ENCODE data around the gene KIFC3.
"Not testable (repeated sequence)": the region's sequence is repeated elsewhere in the genome, so short reads cannot be mapped to it uniquely, and the experiment has no call there.

Gene KIFC3

GRCh38 chr16:57802341-57803133 lies at the start of gene KIFC3:
Gene KIFC3 (minus strand): TSS chr16:57802491. CDS start chr16:57798243, 4,248 bp downstream.
- no peak for DNase-seq (ENCODE audit: low read depth)

GRCh38 chr16:57848181-57848580 lies 45.9 kb upstream of the KIFC3 start:
- DNase-seq (ENCODE audit: low read depth) = no peak

- not testable (repeated sequence) for DNase-seq (ENCODE audit: low read depth)
Measured at GRCh38 chr16:57846931-57847330, 44.6 kb upstream of the KIFC3 start.

- no peak for DNase-seq (ENCODE audit: low read depth)
Measured at GRCh38 chr16:57846078-57846697, 43.9 kb upstream of the KIFC3 start.

GRCh38 chr16:57845115-57845514 lies 42.8 kb upstream of the KIFC3 start:
- DNase-seq (ENCODE audit: low read depth) = no peak

- DNase-seq (ENCODE audit: low read depth) = no peak
Measured at GRCh38 chr16:57844416-57845030, 42.2 kb upstream of the KIFC3 start.

GRCh38 chr16:57843400-57843799 lies 41.1 kb upstream of the KIFC3 start:
- no peak for DNase-seq (ENCODE audit: low read depth)

GRCh38 chr16:57842601-57843000 lies 40.3 kb upstream of the KIFC3 start:
- DNase-seq (ENCODE audit: low read depth) = no peak

- DNase-seq (ENCODE audit: low read depth) = no peak
Measured at GRCh38 chr16:57840833-57841232, 38.5 kb upstream of the KIFC3 start.

GRCh38 chr16:57838161-57838560 lies 35.9 kb upstream of the KIFC3 start:
- no peak for DNase-seq (ENCODE audit: low read depth)

- no peak for DNase-seq (ENCODE audit: low read depth)
Measured at GRCh38 chr16:57837305-57838125, 35.2 kb upstream of the KIFC3 start.

GRCh38 chr16:57835439-57835838 lies 33.1 kb upstream of the KIFC3 start:
- DNase-seq (ENCODE audit: low read depth) = peak; percentile 48

- DNase-seq (ENCODE audit: low read depth) = no peak
Measured at GRCh38 chr16:57834936-57835335, 32.6 kb upstream of the KIFC3 start.

GRCh38 chr16:57830890-57831484 lies 28.7 kb upstream of the KIFC3 start:
- DNase-seq (ENCODE audit: low read depth) = no peak

- DNase-seq (ENCODE audit: low read depth) = no peak
Measured at GRCh38 chr16:57829969-57830360, 27.7 kb upstream of the KIFC3 start.

GRCh38 chr16:57828272-57829161 lies 26.2 kb upstream of the KIFC3 start:
- DNase-seq (ENCODE audit: low read depth) = no peak

GRCh38 chr16:57826706-57827625 lies 24.7 kb upstream of the KIFC3 start:
- DNase-seq (ENCODE audit: low read depth) = no peak

- DNase-seq (ENCODE audit: low read depth) = no peak
Measured at GRCh38 chr16:57826052-57826451, 23.8 kb upstream of the KIFC3 start.

GRCh38 chr16:57825298-57826044 lies 23.2 kb upstream of the KIFC3 start:
- DNase-seq (ENCODE audit: low read depth) = no peak
